IPS-11a (cell line): ENCODE results near the gene ZXDC.

Source experiments
- H3K4me3 ChIP-seq: one replicate; pipeline ENCODE4 v1.5.1; 2013; ENCODE audit warnings: low read depth, low read length, control low read depth

ZXDC gene

DNA sequence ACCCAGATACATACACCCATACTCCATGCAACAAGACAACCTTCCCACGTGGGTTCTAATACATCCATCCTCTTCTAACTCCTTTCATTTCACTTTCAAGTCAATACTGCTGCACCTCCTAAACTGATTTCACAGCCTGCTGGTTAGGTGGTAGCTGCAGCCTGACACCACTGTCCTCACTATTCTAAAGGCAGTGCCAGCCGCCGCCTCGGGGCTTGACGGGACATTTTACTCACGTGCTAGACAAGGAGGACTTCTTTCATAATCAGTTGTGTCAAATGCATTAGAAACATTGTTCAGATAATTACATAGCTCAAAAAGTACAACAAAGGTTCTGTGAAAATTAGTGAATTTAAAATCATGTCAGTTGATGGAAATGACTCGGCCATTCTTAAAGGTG is 35.6 kb upstream of the ZXDC start:
- H3K4me3 ChIP-seq = no peak overlapping the region

DNA sequence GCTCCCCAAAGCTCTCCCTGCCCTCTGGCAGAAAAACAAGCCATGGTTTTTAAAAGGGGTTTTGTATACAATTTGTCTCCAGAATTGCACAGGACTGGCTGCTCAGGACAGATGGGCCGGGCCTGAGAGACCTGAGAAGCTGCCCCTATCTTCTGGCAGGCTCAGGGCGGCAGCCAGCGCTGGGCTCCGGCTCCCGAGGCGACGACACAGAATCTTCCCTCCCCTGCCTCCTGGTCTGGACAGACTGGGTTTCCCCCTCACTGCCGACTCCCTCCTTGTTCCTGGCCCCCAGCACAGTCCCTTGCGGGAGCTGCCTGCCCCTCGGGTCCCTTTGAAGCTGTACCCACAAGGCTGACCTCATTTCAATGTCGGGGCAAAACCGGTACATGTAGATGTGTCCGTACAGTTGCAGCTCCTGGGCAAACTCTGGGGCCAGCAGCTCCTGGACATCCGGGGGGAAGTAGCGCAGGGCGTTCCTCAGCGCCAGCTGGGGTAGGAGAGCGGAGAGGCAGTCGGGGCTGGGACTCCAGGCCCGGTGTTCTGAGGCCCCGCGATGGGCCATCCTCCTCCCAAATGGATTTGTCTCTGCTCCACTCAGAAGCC is 34.7 kb upstream of the ZXDC start:
- no peak overlapping the region for H3K4me3 ChIP-seq

DNA sequence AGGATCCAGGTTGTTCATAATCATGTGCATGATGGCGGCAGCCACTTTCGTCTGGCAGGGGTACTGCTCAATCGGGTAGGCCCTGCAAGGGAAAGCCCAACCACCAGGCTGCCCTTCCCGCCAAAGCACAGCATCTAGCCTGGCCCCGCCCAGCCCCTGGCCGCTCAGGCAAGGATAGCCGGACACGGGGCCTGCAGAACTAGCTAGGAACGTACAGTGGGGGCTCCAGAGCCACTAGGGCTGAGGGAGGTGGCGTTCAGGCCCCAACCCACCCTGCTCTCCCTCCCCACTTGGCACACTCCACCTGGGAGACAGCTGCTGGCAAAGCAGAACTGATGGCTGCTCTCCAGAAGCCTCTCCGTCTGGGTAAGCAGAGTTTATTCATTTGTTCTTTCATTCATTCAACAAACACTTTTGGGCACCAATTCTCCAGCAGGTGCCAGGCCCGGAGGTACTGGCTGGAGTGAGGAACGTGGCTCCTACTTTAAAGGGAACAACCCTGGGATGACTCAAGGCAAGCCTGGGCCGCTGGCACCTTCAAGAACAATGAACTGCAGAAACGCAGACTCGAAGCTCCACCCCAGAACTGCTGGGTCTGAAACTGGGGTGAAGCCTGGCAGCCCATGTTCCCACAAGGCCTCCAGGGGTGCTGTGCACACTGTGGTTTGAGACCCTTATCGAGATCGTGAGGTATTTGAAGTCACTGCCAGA is 34.1 kb upstream of the ZXDC start:
- H3K4me3 ChIP-seq = no peak overlapping the region

DNA sequence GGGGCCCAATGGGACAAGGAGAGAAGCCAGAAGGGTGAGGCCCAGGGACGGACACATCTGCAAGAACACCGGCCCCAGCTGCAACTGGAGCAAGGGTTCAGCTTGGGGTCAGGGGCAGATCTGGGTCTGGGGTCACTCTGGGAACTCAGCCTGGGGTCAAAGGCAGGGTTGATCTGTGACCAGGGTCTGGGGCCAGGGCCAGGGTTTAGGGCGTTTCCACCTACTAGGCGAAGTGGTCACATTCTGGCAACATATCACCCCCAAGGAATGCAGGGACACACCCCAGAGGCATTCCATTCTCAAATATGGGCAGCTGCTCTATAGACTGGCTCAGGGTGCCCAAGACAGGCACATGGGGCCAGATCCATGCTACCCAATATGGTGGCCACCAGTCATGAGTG is 32.9 kb upstream of the ZXDC start:
- H3K4me3 ChIP-seq = no peak overlapping the region

DNA sequence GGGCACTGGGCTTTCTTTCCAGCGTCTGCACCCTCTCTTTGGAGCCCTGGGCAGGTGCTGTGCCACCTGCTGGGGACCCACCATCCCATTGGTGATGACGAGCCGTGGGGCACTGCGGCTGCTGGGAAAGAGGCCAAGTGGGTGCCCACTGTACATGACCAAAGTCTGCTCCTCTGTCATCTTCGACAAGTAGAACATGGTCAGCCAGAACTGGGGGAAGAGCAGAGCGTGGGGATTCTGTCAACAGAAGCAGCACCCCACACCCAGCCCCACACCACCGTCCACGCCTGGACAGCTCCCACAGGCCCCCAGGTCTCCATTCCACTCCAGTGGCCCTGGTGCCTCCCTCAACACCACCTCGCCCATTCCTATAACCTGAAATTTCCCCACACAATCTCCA is 32.2 kb upstream of the ZXDC start:
- no peak overlapping the region for H3K4me3 ChIP-seq

- H3K4me3 ChIP-seq = no peak overlapping the region
Measured at GRCh38 chr3:126503701-126504100, 28.0 kb upstream of the ZXDC start.

DNA sequence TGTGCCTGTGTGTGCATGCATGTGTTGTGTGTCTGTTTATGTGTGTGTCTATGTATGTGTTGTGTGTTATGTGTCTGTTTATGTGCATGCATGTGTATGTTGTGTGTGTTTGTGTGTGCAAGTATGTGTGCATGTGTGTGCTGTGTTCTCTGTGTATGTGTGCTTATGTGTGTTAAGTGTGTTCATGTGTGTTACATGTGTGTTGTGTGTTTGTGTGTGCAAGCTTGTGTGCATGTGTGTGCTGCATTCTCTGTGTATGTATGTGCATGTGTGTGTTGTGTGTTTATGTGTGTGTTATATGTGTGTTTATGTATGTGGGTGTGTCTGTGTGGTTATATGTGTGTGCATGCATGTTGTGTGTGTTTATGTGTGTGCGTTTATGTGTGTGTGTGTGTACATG is 27.0 kb upstream of the ZXDC start:
- H3K4me3 ChIP-seq = no peak overlapping the region

DNA sequence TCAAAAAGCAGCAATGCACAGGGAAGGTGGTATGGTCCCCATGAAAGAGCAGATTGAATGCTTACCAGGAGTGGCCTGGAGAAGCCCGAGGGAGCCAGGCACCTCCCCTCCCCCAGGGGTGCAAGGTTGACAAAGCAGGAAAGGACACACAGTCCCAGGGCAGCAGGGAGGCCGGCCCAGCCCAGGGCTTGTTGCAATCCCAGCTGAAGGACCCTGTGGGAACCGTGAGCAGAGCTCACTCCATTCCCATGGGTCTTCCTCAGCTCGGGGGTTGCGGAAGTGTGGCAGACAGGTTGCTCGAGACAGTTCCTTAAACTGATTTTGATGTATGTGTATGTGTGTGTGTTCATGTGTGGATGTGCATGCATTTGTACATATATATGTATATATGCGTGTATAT is 26.0 kb upstream of the ZXDC start:
- H3K4me3 ChIP-seq = no peak overlapping the region

- no peak overlapping the region for H3K4me3 ChIP-seq
Measured at GRCh38 chr3:126501054-126501453, 25.4 kb upstream of the ZXDC start.

- no peak overlapping the region for H3K4me3 ChIP-seq
Measured at GRCh38 chr3:126500016-126500415, 24.3 kb upstream of the ZXDC start.

GRCh38 chr3:126499401-126499800 is 23.7 kb upstream of the ZXDC start:
- H3K4me3 ChIP-seq = no peak overlapping the region

DNA sequence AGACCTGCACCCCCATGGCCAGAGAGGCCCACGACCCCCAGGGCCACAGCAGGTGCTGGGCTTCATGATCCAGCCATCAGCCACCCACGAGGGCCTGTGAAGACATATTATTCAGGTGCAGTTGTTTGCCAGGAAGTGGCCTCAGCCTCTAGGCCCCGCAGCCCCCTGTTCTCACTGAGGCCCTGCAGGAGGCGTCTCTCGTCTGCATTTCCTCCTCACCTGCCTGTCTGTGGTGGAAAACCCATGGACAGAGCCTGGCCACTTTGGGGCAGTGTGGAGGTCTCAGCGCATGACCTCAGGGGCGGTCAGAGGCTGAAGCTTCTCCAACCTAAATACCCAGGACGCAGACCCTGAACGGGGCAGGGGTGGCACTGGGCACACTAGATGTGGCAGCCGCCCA is 23.2 kb upstream of the ZXDC start:
- no peak overlapping the region for H3K4me3 ChIP-seq

DNA sequence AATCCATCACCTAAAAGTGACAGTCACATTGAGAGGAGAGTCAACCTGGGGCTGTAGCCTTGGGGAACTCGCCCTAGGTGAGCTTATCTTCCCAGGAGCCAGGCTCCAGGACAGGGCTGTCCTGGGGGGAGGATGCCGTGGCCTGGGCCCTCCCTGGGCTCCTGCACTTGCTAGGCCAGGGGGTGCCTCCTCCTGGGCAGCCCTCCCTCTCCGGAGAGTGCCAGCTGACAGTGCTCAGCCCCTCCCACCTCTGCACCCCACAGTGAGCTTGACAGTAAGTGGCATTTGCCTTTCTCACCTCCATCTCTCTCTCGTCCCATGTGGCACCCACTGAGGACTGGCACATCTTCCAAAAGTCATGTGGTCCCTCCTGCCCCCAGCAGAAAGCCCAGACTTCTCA is 22.8 kb upstream of the ZXDC start:
- no peak overlapping the region for H3K4me3 ChIP-seq

- no peak overlapping the region for H3K4me3 ChIP-seq
Measured at GRCh38 chr3:126497956-126498355, 22.3 kb upstream of the ZXDC start.

DNA sequence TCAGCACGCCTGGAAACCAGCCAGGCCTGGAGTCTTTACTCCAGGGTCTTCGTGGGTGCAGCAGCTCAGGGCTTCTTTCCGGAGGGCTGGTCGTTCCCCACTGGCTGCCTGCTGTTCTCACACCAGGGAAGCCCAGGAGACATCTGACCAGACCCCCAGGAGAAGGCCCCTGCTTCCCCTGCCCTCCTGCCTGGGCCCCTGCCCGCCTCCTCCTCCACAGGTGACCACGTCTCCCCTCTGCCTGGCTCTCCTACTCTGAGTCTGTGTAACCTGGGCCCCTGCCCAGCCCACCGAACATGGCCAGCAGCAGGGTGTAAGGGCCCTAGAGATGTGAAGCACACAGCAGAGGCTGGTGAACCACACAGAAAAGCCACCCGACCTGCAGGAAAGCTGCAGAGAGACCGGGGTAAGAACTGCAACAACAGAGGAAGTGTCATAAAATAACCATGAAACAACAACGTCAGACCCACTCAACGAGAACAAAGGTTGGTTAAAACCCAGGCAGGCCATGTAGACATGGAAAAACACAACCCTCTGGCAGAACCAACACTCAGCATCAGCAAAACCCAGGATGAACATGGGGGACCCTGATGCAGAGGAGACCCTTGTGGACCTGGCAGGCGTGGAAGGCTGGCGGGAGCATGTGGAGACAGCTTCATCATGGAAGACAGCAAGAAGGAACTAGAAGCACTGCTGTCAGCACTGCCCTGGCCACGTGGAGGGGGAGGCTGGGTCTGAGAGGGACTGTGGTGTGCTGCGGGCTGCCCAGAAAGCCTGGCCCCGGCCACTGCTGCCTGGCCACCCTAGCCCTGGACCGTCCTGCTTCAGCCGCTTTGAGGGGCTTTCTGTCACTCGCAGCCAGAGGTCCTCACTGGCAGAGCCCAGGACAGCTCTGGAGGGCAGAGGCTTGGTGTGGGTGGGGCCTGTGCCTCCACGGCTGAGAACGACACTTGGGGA is 21.5 kb upstream of the ZXDC start:
- H3K4me3 ChIP-seq = no peak overlapping the region

DNA sequence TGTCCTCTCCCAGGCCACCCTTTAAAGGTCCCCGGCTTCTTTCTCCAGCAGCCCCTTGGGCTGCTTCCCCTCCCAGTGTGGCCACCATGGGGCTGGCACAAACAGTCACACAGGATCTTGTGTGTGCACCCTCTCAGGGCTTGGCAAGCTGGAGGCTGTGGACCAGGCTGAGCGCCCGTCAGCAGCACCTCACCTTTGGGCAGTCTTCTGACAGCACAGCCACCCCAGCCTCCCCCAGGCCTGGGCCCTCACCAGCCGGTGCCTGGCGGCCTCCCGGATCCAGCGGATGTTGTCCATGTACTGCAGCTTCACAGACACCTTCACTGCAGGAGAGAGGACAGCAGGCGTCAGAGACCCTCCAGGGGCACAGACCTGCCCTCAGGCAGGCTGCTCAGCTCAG is 20.1 kb upstream of the ZXDC start:
- no peak overlapping the region for H3K4me3 ChIP-seq

- H3K4me3 ChIP-seq = no peak overlapping the region
Measured at GRCh38 chr3:126494970-126495230, 19.2 kb upstream of the ZXDC start.

DNA sequence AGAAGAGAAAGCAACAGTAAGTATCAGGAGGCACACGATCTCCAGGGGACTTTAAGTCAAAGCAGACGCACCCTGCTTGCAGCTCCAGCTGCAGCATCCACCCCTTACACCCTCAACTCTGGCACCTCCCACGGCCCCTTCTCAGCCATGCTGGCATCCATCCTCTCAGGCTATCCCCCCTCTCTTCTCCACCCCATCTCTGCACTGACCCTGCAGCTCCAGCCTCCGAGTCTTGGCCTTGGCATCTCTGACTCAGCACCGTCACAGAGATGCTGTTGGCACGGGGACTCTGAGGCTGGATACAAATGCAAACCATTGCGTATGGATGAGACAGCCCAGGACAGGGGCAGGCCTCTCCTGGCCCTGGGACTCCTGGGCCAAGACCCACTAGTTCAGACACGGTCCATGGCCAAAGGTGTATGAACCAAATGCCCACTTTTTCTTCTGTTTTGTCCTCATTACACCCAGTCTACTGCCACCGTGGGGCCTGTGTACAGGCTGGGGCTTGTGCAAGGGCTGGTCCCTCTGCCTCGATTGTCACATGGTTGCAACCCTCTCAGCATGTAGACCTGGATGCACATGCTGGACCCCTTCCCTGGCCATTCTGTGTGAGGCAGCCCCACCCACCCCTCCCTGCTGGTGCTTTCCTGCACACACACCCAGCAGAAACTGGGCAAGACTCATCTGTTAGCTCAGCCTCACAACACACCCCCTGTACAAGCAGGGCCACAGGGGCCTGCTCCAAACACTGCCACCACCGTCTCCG is 18.7 kb upstream of the ZXDC start:
- H3K4me3 ChIP-seq = no peak overlapping the region

GRCh38 chr3:126493739-126494138 is 18.0 kb upstream of the ZXDC start:
- H3K4me3 ChIP-seq = no peak overlapping the region

DNA sequence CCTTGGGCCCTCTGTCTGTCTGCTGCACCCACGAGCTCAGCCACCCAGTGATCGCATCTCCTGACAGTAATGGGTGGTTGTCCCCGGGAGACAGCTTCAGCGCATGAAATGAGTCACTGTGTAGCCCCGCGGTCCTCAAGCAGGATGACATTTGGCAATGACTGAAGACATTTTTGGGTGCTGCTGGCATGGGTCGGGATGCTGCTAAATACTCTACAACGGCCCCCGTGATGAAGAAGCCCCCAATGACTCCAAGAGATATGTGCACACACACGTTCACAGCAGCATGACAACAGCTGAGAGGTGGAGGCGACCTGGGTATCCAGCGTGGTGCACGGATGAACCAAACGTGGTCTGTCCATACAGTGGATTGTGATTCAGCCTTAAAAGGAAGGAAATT is 17.4 kb upstream of the ZXDC start:
- no peak overlapping the region for H3K4me3 ChIP-seq

DNA sequence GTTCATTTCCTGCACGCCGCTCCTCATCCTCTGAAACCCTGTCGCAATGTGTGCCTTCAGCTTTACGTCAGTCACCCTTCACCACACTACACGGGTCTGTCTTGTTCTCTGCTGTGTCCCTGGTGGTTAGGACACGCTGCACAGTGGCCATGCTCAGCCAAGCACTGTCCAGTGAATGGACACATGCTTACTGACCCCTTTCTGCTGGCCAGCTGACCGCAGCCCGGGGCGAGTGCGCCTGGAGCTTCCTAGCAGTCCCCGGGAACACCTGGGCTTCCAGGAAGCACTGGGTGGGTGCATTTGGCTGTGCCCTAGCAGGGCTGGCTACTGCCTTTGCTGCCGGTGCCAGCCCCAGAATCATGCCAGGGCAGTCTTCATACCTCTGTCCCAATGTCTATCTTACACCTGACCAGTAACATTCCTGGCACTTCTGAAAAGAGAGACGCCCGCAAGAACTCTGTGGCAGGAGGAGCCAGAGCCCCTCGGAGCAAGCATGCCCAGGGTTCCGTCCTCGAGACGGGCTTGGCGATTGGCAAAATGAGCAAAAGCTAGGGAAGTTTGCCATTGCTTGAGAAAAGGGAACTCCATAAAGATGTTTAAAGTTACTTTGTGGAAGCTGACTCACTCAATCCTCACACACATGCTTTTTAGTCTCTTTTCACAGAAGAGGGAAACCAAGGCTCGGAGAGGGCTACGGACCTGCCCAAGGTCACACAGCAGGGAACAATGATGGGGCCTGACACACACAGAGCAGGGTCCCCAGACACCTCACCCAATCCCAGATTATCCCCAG is 15.7 kb upstream of the ZXDC start:
- H3K4me3 ChIP-seq = no peak overlapping the region
